Endothelial cell of hepatic sinusoid (primary cell): ENCODE data around the gene YBEY.
"Not testable (repeated sequence)": the region's sequence is repeated elsewhere in the genome, so short reads cannot be mapped to it uniquely, and the experiment has no call there.

ENCODE experiments used
- in situ Hi-C: cut with HindIII; loops from 2 replicates; pipeline ENCODE4 v1.10.0; 2017; ENCODE audit warnings: low sequenced_read_pairs

The YBEY gene, protein sequence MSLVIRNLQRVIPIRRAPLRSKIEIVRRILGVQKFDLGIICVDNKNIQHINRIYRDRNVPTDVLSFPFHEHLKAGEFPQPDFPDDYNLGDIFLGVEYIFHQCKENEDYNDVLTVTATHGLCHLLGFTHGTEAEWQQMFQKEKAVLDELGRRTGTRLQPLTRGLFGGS

DNA sequence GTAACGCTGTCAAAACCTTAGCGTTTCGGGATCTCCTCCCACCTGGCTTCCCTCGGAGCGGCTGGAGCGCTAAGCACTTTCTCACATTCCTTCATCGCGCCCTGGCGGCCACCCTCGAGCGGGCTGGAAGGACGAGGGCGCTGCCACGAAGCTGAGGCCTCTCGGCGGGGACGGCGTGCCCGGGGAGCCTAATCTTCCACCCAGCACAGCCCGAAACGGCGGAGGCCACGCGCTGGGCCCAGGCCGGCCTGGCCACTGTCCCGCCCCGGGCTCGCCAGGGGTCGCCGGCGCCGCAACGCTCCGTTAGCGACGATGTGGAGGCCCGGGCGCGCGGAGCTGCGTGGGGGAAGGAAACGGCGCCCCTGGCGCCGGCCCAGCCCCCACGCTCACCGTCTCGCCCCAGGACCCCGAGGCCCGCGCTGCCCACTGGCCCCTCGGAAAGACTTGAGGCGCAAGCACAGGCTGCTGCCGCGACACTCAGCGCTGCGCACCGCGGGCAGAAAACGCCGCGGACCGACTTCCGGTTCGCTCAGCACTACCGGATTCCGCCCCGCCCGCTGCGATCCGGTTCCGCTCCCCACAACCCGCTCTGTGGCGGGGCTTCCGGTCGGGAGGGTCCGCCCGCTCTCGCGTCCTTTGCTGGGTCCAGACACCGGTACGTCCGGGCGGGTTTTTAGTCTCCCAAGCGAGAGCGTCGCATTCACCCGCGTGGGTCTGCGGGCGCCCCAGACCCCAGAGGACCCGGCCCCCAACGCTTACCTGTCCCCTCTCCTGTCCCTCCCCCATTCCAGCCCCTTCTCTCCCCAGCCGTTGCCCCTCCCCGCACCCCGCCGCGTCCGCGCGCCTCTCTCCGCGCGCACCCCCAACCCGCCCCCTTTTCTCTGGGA, at the start of gene YBEY:
Gene YBEY (plus strand): TSS at position 582 of the 887 bp plus-strand sequence. CDS start 572 bp downstream, outside the sequence.
- in situ Hi-C loops = no loop called here

DNA sequence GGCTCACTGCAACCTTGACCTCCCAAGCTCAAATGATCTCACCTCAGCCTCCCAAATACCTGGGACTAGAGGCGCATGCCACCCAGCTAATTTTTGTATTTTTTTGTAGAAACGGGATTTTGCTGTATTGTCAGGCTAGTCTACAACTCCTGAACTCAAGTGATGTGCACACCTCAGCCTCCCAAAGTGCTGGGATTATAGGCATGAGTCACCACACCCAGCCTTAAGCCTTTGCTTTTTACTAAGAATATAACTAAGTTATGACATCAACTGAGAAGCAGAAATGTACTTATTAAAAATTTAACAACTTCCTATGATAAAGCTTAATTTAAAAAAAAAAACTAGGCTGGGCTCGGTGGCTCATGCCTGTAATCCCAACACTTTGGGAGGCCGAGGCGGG, 48.7 kb upstream of the YBEY start:
- in situ Hi-C loops = no loop called here

DNA sequence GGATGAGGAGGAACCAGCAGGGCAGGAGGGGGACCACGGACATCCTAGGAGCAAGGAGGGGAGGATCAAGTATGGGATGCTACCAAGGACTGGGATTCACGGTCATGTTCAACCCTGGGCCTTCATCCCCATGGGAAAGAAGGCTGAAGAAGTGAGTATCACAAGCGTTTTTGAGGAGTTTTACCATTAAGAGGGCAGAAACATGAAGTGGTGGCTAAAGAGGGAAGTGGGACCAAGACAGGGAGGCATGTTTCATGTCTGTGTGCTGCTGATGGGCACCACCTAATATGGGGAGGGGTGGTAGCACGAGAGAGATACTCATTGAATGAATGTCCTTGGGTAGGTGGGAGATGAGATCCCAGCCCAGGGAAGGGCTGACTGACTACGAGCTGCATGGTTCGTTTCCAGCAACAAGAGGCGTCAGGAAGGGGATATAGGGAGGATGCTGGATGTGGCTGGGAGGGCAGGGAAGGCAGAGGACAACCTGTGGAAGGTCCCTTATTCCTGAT, 46.3 kb upstream of the YBEY start:
- in situ Hi-C loops = no loop called here

DNA sequence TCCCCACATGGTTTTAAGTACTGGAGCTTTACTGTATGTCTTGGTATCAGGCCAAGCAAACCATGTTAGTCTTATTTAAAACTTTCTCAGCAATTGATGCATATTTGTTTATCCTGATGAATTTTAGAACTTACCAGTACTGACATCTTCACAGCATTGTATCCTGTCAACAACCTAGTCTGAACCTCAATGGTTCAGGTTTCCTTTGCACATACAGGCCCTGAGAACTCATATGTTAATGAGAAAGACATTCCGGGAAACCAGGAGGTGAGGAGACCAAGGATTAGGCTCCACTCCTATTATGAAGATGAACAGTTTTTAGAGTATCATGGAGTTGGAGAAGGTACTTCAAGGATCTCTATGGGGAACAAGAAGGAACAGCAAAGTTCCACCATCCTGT, 44.6 kb upstream of the YBEY start:
- in situ Hi-C loops = not testable (repeated sequence)

DNA sequence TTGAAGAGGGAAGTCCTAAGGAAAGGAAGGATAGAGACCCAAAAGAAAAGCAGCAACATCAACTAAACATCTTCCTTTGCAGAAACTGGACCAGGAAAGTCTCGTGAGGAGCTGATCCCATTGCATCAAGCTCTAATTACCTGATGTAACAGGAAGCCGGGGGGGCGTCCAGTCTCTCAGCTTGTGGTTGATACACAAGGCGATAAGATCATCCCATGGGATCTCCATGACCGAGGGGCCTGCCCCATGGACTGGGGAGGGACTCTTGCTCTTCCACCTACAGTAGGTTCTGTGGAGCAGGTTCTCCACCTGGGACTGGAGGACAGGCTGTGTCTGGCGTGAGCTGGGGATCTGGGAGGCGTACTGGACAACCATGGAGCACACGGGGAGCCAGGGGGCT, 42.8 kb upstream of the YBEY start:
- in situ Hi-C loops = no loop called here

DNA sequence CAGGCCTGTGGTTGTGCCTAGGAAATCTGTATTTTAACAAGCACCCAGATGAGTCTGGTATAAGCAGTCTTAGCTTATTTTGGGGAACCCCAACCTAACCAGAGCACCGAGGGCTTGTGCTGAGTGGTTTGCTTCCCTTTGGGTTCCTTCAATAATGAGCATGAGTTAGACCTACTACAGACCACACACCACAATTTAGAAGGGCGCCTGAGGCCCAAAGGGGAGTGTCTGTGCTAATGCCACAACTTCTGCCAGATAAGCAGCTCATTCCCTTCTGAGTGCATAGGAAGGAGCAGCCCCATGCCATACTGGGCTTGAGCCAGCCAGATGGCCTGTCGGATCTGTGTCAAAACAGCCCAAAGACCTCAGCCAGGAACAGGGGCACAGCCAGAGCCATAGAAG, 42.2 kb upstream of the YBEY start:
- in situ Hi-C loops = no loop called here

DNA sequence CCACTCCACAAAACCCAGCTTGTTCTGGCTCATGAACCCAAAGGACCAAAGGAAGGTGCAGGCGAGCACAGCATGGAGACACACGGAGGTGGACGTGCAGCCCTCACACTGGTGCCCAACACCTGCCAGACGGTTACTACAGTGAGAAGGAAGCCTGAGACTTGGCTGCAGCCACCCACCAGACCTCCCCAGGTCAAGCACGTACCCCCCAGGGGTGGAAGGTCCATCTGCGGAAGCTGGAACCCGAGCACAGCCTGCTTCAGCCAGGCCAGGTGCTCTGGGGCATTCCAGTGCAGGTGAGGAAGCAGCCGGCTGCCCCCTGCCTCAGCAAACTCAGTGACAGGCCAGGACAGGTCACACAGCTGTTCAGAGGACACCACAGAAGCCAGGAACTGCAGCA, 41.5 kb upstream of the YBEY start:
- in situ Hi-C loops = no loop called here

DNA sequence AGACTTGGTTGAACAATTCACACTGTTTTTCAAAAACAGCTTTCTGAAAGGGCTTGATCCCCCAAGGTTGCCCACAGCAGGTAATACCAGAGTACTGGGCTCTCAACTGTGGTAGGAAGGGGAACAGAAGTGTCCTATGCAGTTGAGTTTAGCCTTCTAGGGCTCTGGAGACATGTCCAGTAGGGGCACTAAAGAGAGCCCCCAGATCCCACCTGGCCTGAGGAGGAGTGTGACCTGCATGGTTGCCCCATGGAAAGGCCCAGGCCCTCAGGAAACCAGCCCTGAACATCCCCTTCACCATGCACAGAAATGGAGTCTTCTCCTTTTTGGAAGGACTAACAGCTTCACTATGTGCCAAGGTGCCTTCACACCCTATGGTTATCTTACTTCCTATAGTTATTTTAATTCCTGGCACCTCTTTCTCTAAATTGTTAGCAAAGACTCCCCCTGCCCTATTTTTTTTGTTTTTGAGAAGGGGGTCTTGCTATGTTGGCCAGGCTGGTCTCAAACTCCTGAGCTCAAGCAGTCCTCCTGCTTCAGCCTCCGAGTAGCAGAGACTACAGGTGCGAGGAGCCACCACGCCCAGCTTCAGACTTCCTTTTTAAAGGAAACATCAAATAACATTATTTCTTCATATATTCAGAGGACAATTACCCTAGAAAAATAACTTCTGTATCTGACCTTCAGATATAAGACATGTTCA, 40.8 kb upstream of the YBEY start:
- in situ Hi-C loops = no loop called here

DNA sequence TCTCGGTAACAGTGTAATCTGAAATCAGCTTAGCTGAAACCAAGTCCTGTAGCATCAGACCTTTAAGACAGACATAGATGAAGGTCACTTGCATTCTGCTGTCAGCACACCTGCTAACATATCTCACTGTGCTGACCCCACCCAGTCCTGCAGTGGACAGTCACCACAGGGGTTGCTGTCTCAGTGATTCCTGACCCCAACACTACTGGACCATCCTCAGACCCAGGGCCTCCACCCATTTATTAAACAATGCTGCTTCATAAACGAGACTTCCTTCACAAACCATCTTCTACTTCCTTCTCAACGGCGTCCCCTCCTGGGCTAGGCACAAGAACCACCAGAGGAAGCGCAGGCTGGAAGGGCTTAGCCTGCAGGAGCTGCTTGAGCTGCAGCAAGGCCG, 39.8 kb upstream of the YBEY start:
- in situ Hi-C loops = no loop called here

DNA sequence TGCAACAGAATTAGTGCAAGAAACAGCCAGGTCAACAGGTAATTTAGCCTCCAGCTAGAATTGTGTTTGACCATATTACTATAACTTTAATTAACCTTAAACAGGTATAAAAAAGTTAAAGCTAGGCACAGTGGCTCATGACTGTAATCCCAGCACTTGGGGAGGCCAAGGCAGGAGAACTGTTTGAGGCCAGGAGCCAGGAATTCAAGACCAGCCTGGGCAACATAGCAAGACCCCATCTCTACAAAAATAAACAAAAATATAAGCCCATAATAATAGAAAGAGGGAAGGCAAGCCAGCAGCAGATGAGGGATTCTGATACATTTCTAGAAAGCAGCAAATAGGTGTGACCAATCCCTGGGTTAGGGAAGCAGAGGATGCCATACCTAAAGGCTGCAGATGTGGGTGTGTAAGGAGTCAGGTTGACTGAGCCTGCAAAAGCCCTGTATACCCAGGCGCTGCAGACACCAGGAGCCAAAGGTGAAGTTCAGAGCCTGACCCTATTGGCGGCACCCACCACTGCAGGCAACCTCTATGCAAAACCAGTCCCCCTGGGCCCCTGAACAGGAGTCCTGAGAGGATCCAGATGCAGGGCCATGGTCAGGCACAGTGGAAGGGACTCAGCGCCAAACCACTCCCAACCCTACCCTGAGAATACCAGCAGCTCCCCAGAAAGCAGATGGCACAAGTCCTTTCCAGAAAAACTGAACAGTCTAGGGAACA, 38.3 kb upstream of the YBEY start:
- in situ Hi-C loops = no loop called here

DNA sequence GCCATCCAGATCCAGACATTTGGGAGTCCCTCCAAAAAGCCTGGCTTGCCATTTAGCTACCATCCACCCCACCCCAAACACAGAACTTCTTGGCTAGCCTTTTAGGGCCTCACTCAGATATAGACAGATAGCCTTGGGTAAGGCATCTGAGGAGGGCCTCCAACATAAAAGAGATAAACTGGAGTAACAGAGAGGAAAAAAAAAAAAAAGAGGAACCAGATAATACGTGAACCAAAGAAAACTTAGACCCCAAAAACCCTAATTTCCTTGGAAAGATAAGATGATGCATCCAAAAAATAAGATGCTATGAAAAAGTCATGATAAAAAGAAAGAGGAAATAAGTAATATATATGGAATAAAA, 37.7 kb upstream of the YBEY start:
- in situ Hi-C loops = no loop called here

DNA sequence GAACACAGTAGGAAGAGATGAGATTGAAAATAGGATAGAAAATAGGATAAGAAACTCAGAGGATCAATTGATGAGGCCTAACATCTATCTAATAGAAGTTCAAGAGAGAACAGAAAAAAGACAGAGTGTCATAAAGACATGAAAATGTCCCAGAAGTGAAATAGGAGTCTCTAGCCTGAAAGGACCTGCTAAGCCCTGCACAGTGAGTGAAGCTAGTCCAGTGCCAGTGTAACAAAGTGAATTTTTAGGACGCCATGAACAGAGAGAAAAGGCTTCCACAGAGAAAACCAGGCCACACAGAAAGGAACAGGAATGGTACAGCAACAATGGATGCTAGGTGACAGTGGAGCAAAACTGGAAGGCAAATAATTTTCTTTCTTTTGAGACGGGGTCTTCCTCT, 37.3 kb upstream of the YBEY start:
- in situ Hi-C loops = no loop called here

DNA sequence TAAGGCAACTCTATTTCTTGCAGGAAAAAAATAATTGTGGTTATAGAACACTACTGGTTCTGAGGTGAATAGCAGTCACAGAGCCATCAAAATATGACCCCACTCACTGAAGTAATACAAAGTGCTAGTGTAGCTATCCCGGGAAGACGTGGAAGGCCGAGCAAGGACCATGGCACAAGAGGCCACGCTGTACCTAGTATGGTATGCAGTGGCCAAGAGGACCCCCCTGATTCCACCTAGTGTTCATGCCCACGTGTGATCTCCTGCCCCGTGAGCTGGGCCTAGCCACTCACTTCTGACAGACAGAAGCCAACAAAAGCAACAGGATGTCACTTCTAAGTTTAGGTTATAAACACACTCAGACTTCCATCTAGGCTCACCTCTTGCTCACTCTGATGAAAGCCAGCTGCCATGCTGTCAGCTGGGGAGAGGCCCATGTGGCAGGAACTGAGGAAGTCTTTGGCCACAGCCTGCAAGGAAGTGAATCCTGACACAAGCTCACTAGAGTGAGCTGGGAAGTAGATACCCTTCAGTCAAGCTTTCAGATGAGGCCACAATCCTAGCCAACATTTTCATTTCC, 35.9 kb upstream of the YBEY start:
- in situ Hi-C loops = no loop called here

DNA sequence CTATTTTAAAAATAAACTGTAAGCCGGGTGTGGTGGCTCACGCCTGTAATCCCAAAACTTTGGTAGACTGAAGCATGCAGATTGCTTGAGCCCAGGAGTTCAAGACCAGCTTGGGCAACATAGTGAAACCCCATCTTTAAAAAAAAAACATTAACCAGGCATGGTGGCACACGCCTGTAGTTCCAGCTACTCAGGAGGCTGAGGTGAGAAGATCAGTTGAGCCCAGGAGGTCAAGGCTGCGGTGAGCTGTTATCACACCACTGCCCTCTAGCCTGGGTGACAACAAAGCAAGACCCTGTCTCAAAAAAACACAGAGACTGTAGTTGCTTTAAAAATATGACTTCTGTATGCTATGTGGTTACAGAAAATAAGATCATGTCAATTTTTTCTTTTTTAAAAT, 33.3 kb upstream of the YBEY start:
- in situ Hi-C loops = no loop called here

DNA sequence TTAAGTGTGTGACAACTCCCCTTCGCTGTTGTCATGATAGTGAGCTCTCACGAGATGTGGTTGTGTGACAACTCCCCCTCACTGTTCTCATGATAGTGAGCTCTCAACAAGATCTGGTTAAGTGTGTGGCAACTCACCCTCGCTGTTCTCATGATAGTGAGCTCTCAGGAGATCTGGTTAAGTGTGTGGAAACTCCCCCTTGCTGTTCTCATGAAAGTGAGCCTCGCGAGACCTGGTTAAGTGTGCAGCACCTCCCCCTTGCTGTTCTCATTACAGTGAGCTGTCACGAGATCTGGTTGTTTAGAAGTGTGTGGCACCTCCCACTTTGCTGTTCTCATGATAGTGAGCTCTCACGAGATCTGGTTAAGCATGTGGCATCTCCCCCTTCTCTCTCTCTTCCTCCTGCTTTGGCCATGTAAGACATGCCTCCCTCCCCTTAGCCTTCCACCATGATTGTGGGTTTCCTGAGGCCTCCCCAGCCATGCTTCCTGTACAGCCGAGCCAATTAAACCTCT, 32.5 kb upstream of the YBEY start:
- in situ Hi-C loops = no loop called here

DNA sequence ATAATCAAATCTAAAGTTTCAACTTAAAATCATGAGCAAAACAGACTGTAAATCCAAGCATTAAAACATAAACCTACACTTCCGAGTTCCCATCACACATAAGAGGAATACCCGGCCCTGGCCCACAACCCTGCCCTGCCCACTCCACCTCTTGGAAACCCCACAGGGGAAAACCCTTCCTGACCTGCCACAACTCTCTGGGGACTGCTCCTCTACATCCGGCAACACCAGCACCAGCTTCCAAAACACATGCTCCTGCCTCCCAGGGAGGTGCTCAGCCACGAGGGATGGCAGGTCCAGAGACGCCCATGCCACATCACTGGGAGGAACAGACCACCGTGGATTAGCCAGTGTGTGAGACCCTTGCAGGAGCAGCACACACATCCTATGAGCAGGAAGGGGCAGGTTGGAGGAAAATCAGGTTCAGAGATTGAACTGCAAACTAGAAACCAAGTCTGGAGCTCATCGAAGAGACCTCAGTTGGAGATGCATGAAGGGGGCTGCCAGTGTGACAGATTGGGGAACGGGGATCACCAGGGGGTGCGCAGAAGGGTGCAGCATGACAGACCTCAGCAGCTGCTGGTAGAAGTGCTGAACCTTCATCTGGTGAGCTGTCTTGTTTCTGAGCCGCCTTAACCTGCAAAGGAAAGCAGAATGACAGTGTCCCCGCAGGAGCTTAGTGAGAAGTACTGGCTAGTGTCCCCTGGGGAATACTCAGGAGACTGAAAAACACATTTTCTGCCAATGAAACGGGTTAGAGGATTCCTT, 31.8 kb upstream of the YBEY start:
- in situ Hi-C loops = no loop called here

DNA sequence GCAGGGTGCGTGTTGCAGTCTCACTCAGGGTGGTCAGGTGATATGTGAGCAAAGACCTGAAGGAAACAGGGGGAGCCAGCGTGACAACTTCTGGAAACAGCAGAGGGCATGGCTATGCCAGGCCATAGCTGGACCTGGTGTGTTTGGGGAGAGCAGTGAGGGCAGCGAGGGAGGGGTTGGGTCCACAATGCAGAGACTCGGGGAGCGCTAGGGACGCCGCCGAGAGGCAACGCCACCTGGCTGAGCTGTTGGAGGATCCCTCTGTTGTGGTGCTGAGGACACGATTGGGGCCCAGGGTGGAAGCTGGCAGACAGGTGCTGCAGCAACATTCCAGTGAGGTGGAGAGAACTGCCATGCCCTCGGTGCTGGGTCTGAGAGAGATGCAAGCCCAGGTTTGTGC, 31.0 kb upstream of the YBEY start:
- in situ Hi-C loops = no loop called here

DNA sequence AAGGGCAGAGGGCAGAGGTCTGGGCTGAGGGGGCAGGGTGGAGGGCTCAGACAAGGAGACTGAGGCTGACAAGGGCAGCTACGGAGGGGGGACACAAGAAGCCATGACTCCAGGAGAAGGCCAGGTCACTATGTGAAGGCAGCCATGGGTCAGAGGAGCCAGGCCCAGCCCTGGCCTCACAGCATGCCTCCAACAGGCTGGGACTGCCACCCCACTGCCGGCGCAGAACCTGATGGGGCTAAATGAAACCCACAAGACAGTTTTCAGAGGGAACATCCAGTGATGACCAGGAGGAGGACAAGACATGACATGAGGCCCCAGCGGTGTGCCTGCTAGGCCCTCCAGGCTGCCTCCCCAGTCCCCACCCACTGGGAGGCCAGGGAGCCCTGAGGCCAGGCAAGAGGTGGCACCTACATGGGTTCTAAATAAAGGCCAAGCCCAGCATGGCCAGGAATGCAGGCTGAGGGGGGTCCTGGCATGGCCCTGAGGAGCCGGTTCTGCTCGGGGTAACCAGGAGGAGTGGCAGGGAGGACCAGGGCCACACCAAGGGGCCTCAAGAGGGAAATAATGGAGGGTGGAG, 30.3 kb upstream of the YBEY start:
- in situ Hi-C loops = no loop called here

DNA sequence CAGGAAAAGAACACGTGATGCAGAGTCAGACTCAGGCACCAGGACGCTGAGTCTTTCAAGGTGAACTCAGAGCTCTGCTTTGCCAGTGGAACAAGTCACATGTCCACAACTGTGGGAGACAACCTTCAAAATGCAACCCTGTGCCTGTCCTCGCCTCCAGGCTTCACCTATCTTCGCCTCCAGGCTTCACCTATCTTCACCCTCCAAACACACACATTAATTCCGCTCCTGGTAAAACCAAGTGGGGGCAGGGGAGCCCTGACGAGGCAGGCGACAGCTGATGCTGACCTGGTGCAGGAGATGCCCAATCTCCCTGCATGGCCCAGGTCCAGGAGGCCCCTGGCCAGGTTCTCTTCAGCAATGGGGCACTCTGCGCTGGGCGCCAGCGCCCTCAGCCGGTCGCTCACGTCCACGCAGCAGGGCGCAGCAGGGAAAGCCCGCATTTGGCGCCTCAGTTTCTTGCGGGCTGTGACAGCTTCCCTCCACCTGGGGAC, 29.6 kb upstream of the YBEY start:
- in situ Hi-C loops = no loop called here
